PFSK-1 (cell line): Measurements from ENCODE around the gene MAGI2.

Experiments
- FOXP2 ChIP-seq: optimal IDR thresholded peaks from 2 replicates; pipeline ENCODE3; 2011; ENCODE audit warnings: borderline replicate concordance, control low read depth, inconsistent platforms; ENCODE audit not compliant: insufficient read depth; ENCODE audit errors: extremely low read length, extremely low read depth
- POLR2AphosphoS5 ChIP-seq: IDR thresholded peaks from 2 replicates; pipeline ENCODE4 v1.6.1; 2012; ENCODE audit warnings: low read depth, mild to moderate bottlenecking, control low read depth, low read length, moderate library complexity
- SIN3A ChIP-seq: IDR thresholded peaks from 2 replicates; pipeline ENCODE4 v1.6.1; 2012; ENCODE audit warnings: mild to moderate bottlenecking, low read length, moderate library complexity, borderline replicate concordance; ENCODE audit not compliant: insufficient read depth
- TAF1 ChIP-seq: IDR thresholded peaks from 2 replicates; pipeline ENCODE4 v1.6.1; 2012; ENCODE audit warnings: low read length, control low read depth, borderline replicate concordance; ENCODE audit not compliant: insufficient read depth
- TF ChIP-seq, protein P1 (sequence below), 2 experiments: IDR thresholded peaks; 2 replicates each; pipeline versions ENCODE4 v1.6.1 to v1.8.0; 2011 to 2012; ENCODE audit warnings: low read depth in 2 of 2, low read length in 2 of 2, control low read depth in 1 of 2, inconsistent platforms in 1 of 2, mild to moderate bottlenecking in 1 of 2, moderate library complexity in 1 of 2; ENCODE audit not compliant: insufficient read depth in 1 of 2

Gene MAGI2

GRCh38 chr7:79286181-79286580 is 167.3 kb downstream of the MAGI2 start:
- TF ChIP-seq TAF1 (no peak), FOXP2 (no peak), SIN3A (no peak), POLR2AphosphoS5 (no peak)
- TF ChIP-seq, protein P1, sequence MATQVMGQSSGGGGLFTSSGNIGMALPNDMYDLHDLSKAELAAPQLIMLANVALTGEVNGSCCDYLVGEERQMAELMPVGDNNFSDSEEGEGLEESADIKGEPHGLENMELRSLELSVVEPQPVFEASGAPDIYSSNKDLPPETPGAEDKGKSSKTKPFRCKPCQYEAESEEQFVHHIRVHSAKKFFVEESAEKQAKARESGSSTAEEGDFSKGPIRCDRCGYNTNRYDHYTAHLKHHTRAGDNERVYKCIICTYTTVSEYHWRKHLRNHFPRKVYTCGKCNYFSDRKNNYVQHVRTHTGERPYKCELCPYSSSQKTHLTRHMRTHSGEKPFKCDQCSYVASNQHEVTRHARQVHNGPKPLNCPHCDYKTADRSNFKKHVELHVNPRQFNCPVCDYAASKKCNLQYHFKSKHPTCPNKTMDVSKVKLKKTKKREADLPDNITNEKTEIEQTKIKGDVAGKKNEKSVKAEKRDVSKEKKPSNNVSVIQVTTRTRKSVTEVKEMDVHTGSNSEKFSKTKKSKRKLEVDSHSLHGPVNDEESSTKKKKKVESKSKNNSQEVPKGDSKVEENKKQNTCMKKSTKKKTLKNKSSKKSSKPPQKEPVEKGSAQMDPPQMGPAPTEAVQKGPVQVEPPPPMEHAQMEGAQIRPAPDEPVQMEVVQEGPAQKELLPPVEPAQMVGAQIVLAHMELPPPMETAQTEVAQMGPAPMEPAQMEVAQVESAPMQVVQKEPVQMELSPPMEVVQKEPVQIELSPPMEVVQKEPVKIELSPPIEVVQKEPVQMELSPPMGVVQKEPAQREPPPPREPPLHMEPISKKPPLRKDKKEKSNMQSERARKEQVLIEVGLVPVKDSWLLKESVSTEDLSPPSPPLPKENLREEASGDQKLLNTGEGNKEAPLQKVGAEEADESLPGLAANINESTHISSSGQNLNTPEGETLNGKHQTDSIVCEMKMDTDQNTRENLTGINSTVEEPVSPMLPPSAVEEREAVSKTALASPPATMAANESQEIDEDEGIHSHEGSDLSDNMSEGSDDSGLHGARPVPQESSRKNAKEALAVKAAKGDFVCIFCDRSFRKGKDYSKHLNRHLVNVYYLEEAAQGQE (IDR thresholded peaks at IDR 0.05; ENCODE audit: insufficient read depth in 1 of 2, low read depth in 2 of 2, low read length in 2 of 2), result no peak

GRCh38 chr7:79285756-79286155 is 167.7 kb downstream of the MAGI2 start:
- TF ChIP-seq, protein P1 (IDR thresholded peaks at IDR 0.05; ENCODE audit: insufficient read depth in 1 of 2, low read depth in 2 of 2, low read length in 2 of 2), result no peak
- TF ChIP-seq FOXP2 (no peak), SIN3A (no peak), TAF1 (no peak), POLR2AphosphoS5 (no peak)

- no peak for TF ChIP-seq POLR2AphosphoS5
- TF ChIP-seq SIN3A, result no peak
- TF ChIP-seq, protein P1 (IDR thresholded peaks at IDR 0.05; ENCODE audit: insufficient read depth in 1 of 2, low read depth in 2 of 2, low read length in 2 of 2), result no peak
- TF ChIP-seq FOXP2, result no peak
- TF ChIP-seq TAF1, result no peak
Measured at GRCh38 chr7:79284211-79284610, 169.3 kb downstream of the MAGI2 start.

DNA sequence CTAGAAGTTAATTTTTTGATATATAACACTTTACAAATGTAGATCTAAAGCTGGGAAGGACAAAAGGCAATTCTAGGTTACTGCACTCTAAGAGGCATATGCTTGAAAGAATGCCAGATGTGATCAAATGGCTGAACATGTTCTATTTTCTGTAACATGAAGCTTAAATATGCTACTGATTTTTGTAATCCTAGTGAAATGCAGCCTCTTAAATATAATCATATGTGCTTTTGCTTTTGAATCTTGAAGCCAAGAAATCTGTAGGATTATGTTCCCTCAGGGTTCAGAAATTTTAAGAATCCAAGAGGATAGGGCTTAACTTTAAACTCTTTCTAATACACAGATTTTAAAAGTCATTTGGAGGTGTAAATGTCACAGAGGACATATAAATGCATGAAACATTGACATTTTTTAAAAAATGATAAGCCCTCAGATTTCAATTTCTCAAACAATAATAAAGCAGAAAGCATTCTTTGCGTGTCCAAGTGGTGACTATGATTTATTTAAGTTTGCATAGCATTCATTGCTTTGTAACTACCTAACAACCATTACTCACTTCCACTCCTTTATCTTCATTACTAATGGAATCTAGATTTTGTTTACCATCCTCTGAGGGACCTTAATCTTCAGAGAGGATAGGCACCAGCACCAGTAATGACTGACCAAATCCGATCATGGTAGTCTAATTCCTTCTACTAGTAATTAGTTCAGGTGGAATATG is 170.4 kb downstream of the MAGI2 start:
- TF ChIP-seq, protein P1 (IDR thresholded peaks at IDR 0.05; ENCODE audit: insufficient read depth in 1 of 2, low read depth in 2 of 2, low read length in 2 of 2), result no peak
- TF ChIP-seq POLR2AphosphoS5, result no peak
- no peak for TF ChIP-seq TAF1
- TF ChIP-seq SIN3A, result no peak
- TF ChIP-seq FOXP2, result no peak
